Endothelial cell (in vitro differentiated cells): ENCODE measurements around the gene PAN2. TPM values are rescaled to one million over a fixed set of nuclear protein-coding genes. Genes with fewer than 3 reads are reported as not detected.

Experiments
- DNase-seq: peaks from one replicate; pipeline ENCODE4 v3.0.0; 2021; ENCODE audit warnings: low spot score
- H3K27ac Mint-ChIP-seq: one replicate; pipeline ENCODE4 v1.8.0; 2021; ENCODE audit warnings: mixed read lengths, inconsistent platforms; ENCODE audit not compliant: unreplicated experiment
- H3K27me3 Mint-ChIP-seq: one replicate; pipeline ENCODE4 v1.8.0; 2021; ENCODE audit warnings: mild to moderate bottlenecking, moderate library complexity, mixed read lengths, inconsistent platforms; ENCODE audit not compliant: unreplicated experiment
- H3K36me3 Mint-ChIP-seq: one replicate; pipeline ENCODE4 v1.8.0; 2021; ENCODE audit warnings: mild to moderate bottlenecking, low read depth, mixed read lengths, inconsistent platforms; ENCODE audit not compliant: unreplicated experiment
- H3K4me1 Mint-ChIP-seq: one replicate; pipeline ENCODE4 v1.8.0; 2021; ENCODE audit warnings: mild to moderate bottlenecking, mixed read lengths, inconsistent platforms; ENCODE audit not compliant: unreplicated experiment
- H3K4me3 Mint-ChIP-seq: one replicate; pipeline ENCODE4 v1.8.0; 2021; ENCODE audit warnings: mild to moderate bottlenecking, mixed read lengths, inconsistent platforms; ENCODE audit not compliant: unreplicated experiment
- H3K9me3 Mint-ChIP-seq: one replicate; pipeline ENCODE4 v1.8.0; 2021; ENCODE audit warnings: mixed read lengths, inconsistent platforms; ENCODE audit not compliant: unreplicated experiment
- CTCF ChIP-seq: fragments of 200-600 bp; sonication (generic); IDR thresholded peaks from one replicate; pipeline ENCODE4 v1.5.0; 2021; ENCODE audit warnings: antibody characterized with exemption; ENCODE audit not compliant: unreplicated experiment
- total RNA-seq: library from RNA; stranded (reverse); fragmentation: NEBNext Ultra II Directional; extraction: Animal tissue kit (Norgen Biotek cat#: 25700); gene quantifications from one replicate; pipeline ENCODE4 v1.2.1, GENCODE V29; 2021; ENCODE audit not compliant: unreplicated experiment

Gene PAN2
- total RNA-seq, 1 donor from 2014 or later = 55.7 TPM

- Mint-ChIP-seq H3K27ac (no peak overlapping the region), H3K27me3 (peaks cover 2% of the 10 kb centered on the region), H3K4me1 (peaks cover 9% of the 10 kb centered on the region), H3K4me3 (no peak overlapping the region), H3K36me3 (no peaks in the 10 kb centered on the region), H3K9me3 (no peaks in the 10 kb centered on the region)
- no peak for TF ChIP-seq CTCF
- no peak for DNase-seq
Measured at GRCh38 chr12:56375598-56376434, 42.0 kb upstream of the PAN2 start.

GRCh38 chr12:56374726-56375597 lies 41.2 kb upstream of the PAN2 start:
- Mint-ChIP-seq H3K9me3 (no peaks in the 10 kb centered on the region), H3K27me3 (no peaks in the 10 kb centered on the region), H3K36me3 (no peaks in the 10 kb centered on the region), H3K27ac (no peak overlapping the region), H3K4me1 (peaks cover 9% of the 10 kb centered on the region), H3K4me3 (no peak overlapping the region)
- no peak for DNase-seq
- no peak for TF ChIP-seq CTCF

DNA sequence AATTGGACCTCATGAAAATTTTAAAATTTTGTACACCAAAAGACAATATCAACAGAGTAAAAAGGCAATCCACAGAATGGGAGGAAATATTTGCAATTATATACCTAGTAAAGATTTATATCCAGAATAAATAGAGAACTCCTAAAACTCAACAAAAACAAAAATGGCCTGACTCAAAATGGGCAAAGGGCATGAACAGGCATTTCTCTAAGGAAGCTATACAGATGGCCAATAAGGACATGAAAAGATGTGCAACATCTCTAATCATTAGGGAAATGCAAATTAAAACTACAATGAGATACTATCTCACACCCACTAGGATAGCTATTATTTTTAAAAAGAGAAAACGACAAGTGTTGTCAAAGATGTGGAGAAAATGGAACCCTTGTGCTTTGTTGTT lies 39.7 kb upstream of the PAN2 start:
- no peaks in the 10 kb centered on the region for H3K36me3 Mint-ChIP-seq
- no peak for TF ChIP-seq CTCF
- H3K27me3 Mint-ChIP-seq = no peaks in the 10 kb centered on the region
- DNase-seq = no peak
- H3K27ac Mint-ChIP-seq = no peak overlapping the region
- H3K4me3 Mint-ChIP-seq = no peak overlapping the region
- peaks cover 9% of the 10 kb centered on the region for H3K4me1 Mint-ChIP-seq
- no peaks in the 10 kb centered on the region for H3K9me3 Mint-ChIP-seq

DNA sequence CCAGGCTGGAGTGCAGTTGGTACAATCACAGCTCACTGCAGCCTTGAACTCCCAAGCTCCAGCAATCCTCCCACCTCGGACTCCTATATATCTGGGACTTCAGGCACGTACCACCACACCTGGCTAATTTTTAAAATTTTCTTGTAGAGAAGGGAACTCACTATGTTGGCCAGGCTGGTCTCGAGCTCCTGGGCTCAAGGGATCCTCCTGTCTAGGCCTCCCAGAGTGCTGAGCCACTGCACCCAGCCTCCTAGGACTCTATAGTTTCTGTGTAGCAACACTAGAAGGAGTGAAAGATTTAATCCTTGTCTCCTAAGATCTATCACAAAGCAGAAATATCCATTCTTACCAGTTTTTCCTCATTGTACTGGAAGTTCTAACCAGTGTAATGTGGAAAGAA lies 33.1 kb upstream of the PAN2 start:
- no peaks in the 10 kb centered on the region for H3K4me1 Mint-ChIP-seq
- no peak overlapping the region for H3K4me3 Mint-ChIP-seq
- no peaks in the 10 kb centered on the region for H3K27me3 Mint-ChIP-seq
- no peak overlapping the region for H3K27ac Mint-ChIP-seq
- TF ChIP-seq CTCF = no peak
- no peak for DNase-seq
- H3K36me3 Mint-ChIP-seq = no peaks in the 10 kb centered on the region
- no peaks in the 10 kb centered on the region for H3K9me3 Mint-ChIP-seq
